T-helper 17 cell (primary cell): ENCODE measurements around the gene DTYMK. TPM values are rescaled to one million over a fixed set of nuclear protein-coding genes. Genes with fewer than 3 reads are reported as not detected.

Source experiments
- ATAC-seq: fragments of 150-1000 bp; cut with Tn5 transposase; 2 replicates; pipeline ENCODE4 v1.10.0; 2021; ENCODE audit warnings: mild to moderate bottlenecking, moderate library complexity
- DNase-seq, 3 donors: peaks; one replicate each; pipeline versions ENCODE4 v3.0.0 to v3.0.0-alpha.2; 2020 to 2021
- H3K9me3 ChIP-seq: one replicate; pipeline ENCODE4 v1.7.0; 2013; ENCODE audit warnings: low read length, mild to moderate bottlenecking; ENCODE audit not compliant: control insufficient read depth, poor library complexity, severe bottlenecking
- H3K27ac Mint-ChIP-seq: one replicate; pipeline ENCODE4 v1.8.0; 2022; ENCODE audit warnings: mild to moderate bottlenecking, moderate library complexity, mixed read lengths
- H3K27me3 Mint-ChIP-seq: one replicate; pipeline ENCODE4 v1.8.0; 2022; ENCODE audit warnings: mixed read lengths
- H3K36me3 Mint-ChIP-seq: one replicate; pipeline ENCODE4 v1.8.0; 2022; ENCODE audit warnings: low read depth, mixed read lengths
- H3K4me1 Mint-ChIP-seq: one replicate; pipeline ENCODE4 v1.8.0; 2022; ENCODE audit warnings: mild to moderate bottlenecking, mixed read lengths
- H3K4me3 Mint-ChIP-seq: one replicate; pipeline ENCODE4 v1.8.0; 2022; ENCODE audit warnings: mild to moderate bottlenecking, moderate library complexity, mixed read lengths
- total RNA-seq, 4 donors: library from RNA in 2 of 4; stranded (reverse) in 2 of 4; gene quantifications; one replicate each; pipeline ENCODE4 v1.2.3 and lab custom pipeline; 2022 to 2026

The DTYMK gene
- total RNA-seq, 2 donors from 2014 or later, result 11.9 TPM

GRCh38 chr2:241659150-241659739, 27.4 kb downstream of the DTYMK start:
- no peak overlapping the region for H3K4me3 Mint-ChIP-seq
- H3K27ac Mint-ChIP-seq, result no peak overlapping the region
- DNase-seq (no peak), ATAC-seq (peak; percentile 49)
- H3K4me1 Mint-ChIP-seq, result peaks cover 3% of the 10 kb centered on the region
- H3K36me3 Mint-ChIP-seq, result peaks cover 13% of the 10 kb centered on the region
- H3K27me3 Mint-ChIP-seq, result no peaks in the 10 kb centered on the region
- no peaks in the 10 kb centered on the region for H3K9me3 ChIP-seq

GRCh38 chr2:241658296-241658695, 28.3 kb downstream of the DTYMK start:
- Mint-ChIP-seq H3K4me1 (peaks cover 3% of the 10 kb centered on the region), H3K27ac (no peak overlapping the region), H3K27me3 (no peaks in the 10 kb centered on the region), H3K36me3 (peaks cover 13% of the 10 kb centered on the region), H3K4me3 (no peak overlapping the region)
- no peaks in the 10 kb centered on the region for H3K9me3 ChIP-seq
- DNase-seq, result no peak
- no peak for ATAC-seq

- peaks cover 13% of the 10 kb centered on the region for H3K36me3 Mint-ChIP-seq
- no peak overlapping the region for H3K4me3 Mint-ChIP-seq
- no peaks in the 10 kb centered on the region for H3K27me3 Mint-ChIP-seq
- H3K27ac Mint-ChIP-seq, result no peak overlapping the region
- DNase-seq, result no peak
- peaks cover 3% of the 10 kb centered on the region for H3K4me1 Mint-ChIP-seq
- no peaks in the 10 kb centered on the region for H3K9me3 ChIP-seq
- ATAC-seq, result no peak
These were observed 28.8 kb downstream of the DTYMK start for GRCh38 chr2:241657786-241658254.

- no peak for ATAC-seq
- no peaks in the 10 kb centered on the region for H3K9me3 ChIP-seq
- Mint-ChIP-seq H3K4me3 (no peak overlapping the region), H3K4me1 (no peaks in the 10 kb centered on the region), H3K27me3 (no peaks in the 10 kb centered on the region), H3K27ac (no peak overlapping the region), H3K36me3 (peaks cover 13% of the 10 kb centered on the region)
- no peak for DNase-seq
These were observed 30.3 kb downstream of the DTYMK start for GRCh38 chr2:241656190-241656741.

GRCh38 chr2:241655516-241656189, 31.0 kb downstream of the DTYMK start:
- H3K27ac Mint-ChIP-seq, result no peak overlapping the region
- ATAC-seq, result no peak
- no peak overlapping the region for H3K4me3 Mint-ChIP-seq
- H3K4me1 Mint-ChIP-seq, result no peaks in the 10 kb centered on the region
- no peak for DNase-seq
- no peaks in the 10 kb centered on the region for H3K9me3 ChIP-seq
- no peaks in the 10 kb centered on the region for H3K27me3 Mint-ChIP-seq
- H3K36me3 Mint-ChIP-seq, result peaks cover 13% of the 10 kb centered on the region

GRCh38 chr2:241654551-241654950, 32.1 kb downstream of the DTYMK start:
- H3K27me3 Mint-ChIP-seq, result no peaks in the 10 kb centered on the region
- peaks cover 10% of the 10 kb centered on the region for H3K36me3 Mint-ChIP-seq
- DNase-seq (no peak), ATAC-seq (no peak)
- no peak overlapping the region for H3K4me3 Mint-ChIP-seq
- H3K9me3 ChIP-seq, result no peaks in the 10 kb centered on the region
- H3K4me1 Mint-ChIP-seq, result no peaks in the 10 kb centered on the region
- no peak overlapping the region for H3K27ac Mint-ChIP-seq

- Mint-ChIP-seq H3K27me3 (no peaks in the 10 kb centered on the region), H3K4me1 (peaks cover 6% of the 10 kb centered on the region), H3K4me3 (no peak overlapping the region), H3K27ac (no peak overlapping the region), H3K36me3 (peaks cover 10% of the 10 kb centered on the region)
- H3K9me3 ChIP-seq, result no peaks in the 10 kb centered on the region
- DNase-seq (no peak), ATAC-seq (no peak)
These were observed 33.3 kb downstream of the DTYMK start for GRCh38 chr2:241653210-241653750.

- Mint-ChIP-seq H3K4me1 (peaks cover 7% of the 10 kb centered on the region), H3K4me3 (no peak overlapping the region)
These were observed 33.9 kb downstream of the DTYMK start for GRCh38 chr2:241652722-241653121.

GRCh38 chr2:241652142-241652541, 34.5 kb downstream of the DTYMK start:
- no peaks in the 10 kb centered on the region for H3K9me3 ChIP-seq
- no peak overlapping the region for H3K27ac Mint-ChIP-seq
- peaks cover 7% of the 10 kb centered on the region for H3K4me1 Mint-ChIP-seq
- no peak overlapping the region for H3K4me3 Mint-ChIP-seq
- DNase-seq (no peak), ATAC-seq (no peak)
- H3K27me3 Mint-ChIP-seq, result no peaks in the 10 kb centered on the region
- peaks cover 8% of the 10 kb centered on the region for H3K36me3 Mint-ChIP-seq

More at GRCh38 chr2:241652722-241653121, 33.9 kb downstream of the DTYMK start:
- no peak for DNase-seq
- H3K27me3 Mint-ChIP-seq, result no peaks in the 10 kb centered on the region
- no peaks in the 10 kb centered on the region for H3K9me3 ChIP-seq
- H3K36me3 Mint-ChIP-seq, result peaks cover 10% of the 10 kb centered on the region
- ATAC-seq, result no peak
- no peak overlapping the region for H3K27ac Mint-ChIP-seq

- Mint-ChIP-seq H3K4me3 (no peak overlapping the region), H3K36me3 (no peaks in the 10 kb centered on the region), H3K27ac (no peak overlapping the region), H3K27me3 (no peaks in the 10 kb centered on the region), H3K4me1 (peaks cover 11% of the 10 kb centered on the region)
- ATAC-seq (no peak), DNase-seq (no peak)
- no peaks in the 10 kb centered on the region for H3K9me3 ChIP-seq
These were observed 36.7 kb downstream of the DTYMK start for GRCh38 chr2:241649927-241650326.

GRCh38 chr2:241649404-241649803, 37.2 kb downstream of the DTYMK start:
- ATAC-seq (no peak), DNase-seq (no peak)
- no peaks in the 10 kb centered on the region for H3K9me3 ChIP-seq
- Mint-ChIP-seq H3K4me1 (peaks cover 12% of the 10 kb centered on the region), H3K4me3 (no peak overlapping the region), H3K36me3 (no peaks in the 10 kb centered on the region), H3K27ac (no peak overlapping the region), H3K27me3 (no peaks in the 10 kb centered on the region)

- DNase-seq (no peak), ATAC-seq (no peak)
- H3K4me1 Mint-ChIP-seq, result peaks cover 18% of the 10 kb centered on the region
- H3K27me3 Mint-ChIP-seq, result no peaks in the 10 kb centered on the region
- no peak overlapping the region for H3K4me3 Mint-ChIP-seq
- no peaks in the 10 kb centered on the region for H3K9me3 ChIP-seq
- no peaks in the 10 kb centered on the region for H3K36me3 Mint-ChIP-seq
- no peak overlapping the region for H3K27ac Mint-ChIP-seq
These were observed 38.2 kb downstream of the DTYMK start for GRCh38 chr2:241648453-241648852.

GRCh38 chr2:241645915-241646645, 40.5 kb downstream of the DTYMK start:
- ATAC-seq (no peak), DNase-seq (no peak)
- no peak overlapping the region for H3K4me3 Mint-ChIP-seq
- peaks cover 28% of the 10 kb centered on the region for H3K4me1 Mint-ChIP-seq
- H3K9me3 ChIP-seq, result no peaks in the 10 kb centered on the region
- no peak overlapping the region for H3K27ac Mint-ChIP-seq
- H3K36me3 Mint-ChIP-seq, result no peaks in the 10 kb centered on the region
- H3K27me3 Mint-ChIP-seq, result no peaks in the 10 kb centered on the region
